Osteocyte (in vitro differentiated cells): ENCODE data around the gene PLEK. TPM values are rescaled to one million over a fixed set of nuclear protein-coding genes. Genes with fewer than 3 reads are reported as not detected.

Experiments used
- DNase-seq: peaks from one replicate; pipeline ENCODE4 v3.0.0; 2021; ENCODE audit warnings: mixed read lengths; ENCODE audit not compliant: unreplicated experiment; ENCODE audit errors: extremely low spot score
- H3K27ac Mint-ChIP-seq: one replicate; pipeline ENCODE4 v1.8.0; 2021; ENCODE audit warnings: mild to moderate bottlenecking, mixed read lengths; ENCODE audit not compliant: unreplicated experiment
- H3K27me3 Mint-ChIP-seq: one replicate; pipeline ENCODE4 v1.8.0; 2021; ENCODE audit warnings: mixed read lengths; ENCODE audit not compliant: unreplicated experiment
- H3K36me3 Mint-ChIP-seq: one replicate; pipeline ENCODE4 v1.8.0; 2021; ENCODE audit warnings: mixed read lengths; ENCODE audit not compliant: unreplicated experiment
- H3K4me1 Mint-ChIP-seq: one replicate; pipeline ENCODE4 v1.8.0; 2021; ENCODE audit warnings: mixed read lengths; ENCODE audit not compliant: unreplicated experiment
- H3K4me3 Mint-ChIP-seq: one replicate; pipeline ENCODE4 v1.8.0; 2021; ENCODE audit warnings: mild to moderate bottlenecking, moderate library complexity, mixed read lengths; ENCODE audit not compliant: unreplicated experiment
- H3K9me3 Mint-ChIP-seq: one replicate; pipeline ENCODE4 v1.8.0; 2021; ENCODE audit warnings: mixed read lengths; ENCODE audit not compliant: unreplicated experiment
- total RNA-seq: library from RNA; stranded (reverse); gene quantifications from 2 replicates; pipeline ENCODE4 v1.2.1, GENCODE V29; 2021
- TF ChIP-seq, protein P1 (sequence below): fragments of 200-600 bp; sonication (generic); IDR thresholded peaks from 2 replicates; pipeline ENCODE4 v1.5.0; 2021; ENCODE audit warnings: antibody characterized with exemption, mild to moderate bottlenecking, moderate library complexity

PLEK gene
- total RNA-seq, 1 donor from 2014 or later, result 0.19 TPM

GRCh38 chr2:68418419-68418818 lies 53.3 kb downstream of the PLEK start:
- TF ChIP-seq, protein P1, sequence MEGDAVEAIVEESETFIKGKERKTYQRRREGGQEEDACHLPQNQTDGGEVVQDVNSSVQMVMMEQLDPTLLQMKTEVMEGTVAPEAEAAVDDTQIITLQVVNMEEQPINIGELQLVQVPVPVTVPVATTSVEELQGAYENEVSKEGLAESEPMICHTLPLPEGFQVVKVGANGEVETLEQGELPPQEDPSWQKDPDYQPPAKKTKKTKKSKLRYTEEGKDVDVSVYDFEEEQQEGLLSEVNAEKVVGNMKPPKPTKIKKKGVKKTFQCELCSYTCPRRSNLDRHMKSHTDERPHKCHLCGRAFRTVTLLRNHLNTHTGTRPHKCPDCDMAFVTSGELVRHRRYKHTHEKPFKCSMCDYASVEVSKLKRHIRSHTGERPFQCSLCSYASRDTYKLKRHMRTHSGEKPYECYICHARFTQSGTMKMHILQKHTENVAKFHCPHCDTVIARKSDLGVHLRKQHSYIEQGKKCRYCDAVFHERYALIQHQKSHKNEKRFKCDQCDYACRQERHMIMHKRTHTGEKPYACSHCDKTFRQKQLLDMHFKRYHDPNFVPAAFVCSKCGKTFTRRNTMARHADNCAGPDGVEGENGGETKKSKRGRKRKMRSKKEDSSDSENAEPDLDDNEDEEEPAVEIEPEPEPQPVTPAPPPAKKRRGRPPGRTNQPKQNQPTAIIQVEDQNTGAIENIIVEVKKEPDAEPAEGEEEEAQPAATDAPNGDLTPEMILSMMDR, result no peak
- H3K36me3 Mint-ChIP-seq, result no peaks in the 10 kb centered on the region
- no peak overlapping the region for H3K4me3 Mint-ChIP-seq
- no peak for DNase-seq
- no peaks in the 10 kb centered on the region for H3K9me3 Mint-ChIP-seq
- H3K27ac Mint-ChIP-seq, result no peak overlapping the region
- no peaks in the 10 kb centered on the region for H3K4me1 Mint-ChIP-seq
- peaks cover 16% of the 10 kb centered on the region for H3K27me3 Mint-ChIP-seq

- H3K4me1 Mint-ChIP-seq, result no peaks in the 10 kb centered on the region
- H3K9me3 Mint-ChIP-seq, result no peaks in the 10 kb centered on the region
- peaks cover 16% of the 10 kb centered on the region for H3K27me3 Mint-ChIP-seq
- DNase-seq, result no peak
- TF ChIP-seq, protein P1, result no peak
- no peaks in the 10 kb centered on the region for H3K36me3 Mint-ChIP-seq
- no peak overlapping the region for H3K27ac Mint-ChIP-seq
- no peak overlapping the region for H3K4me3 Mint-ChIP-seq
Observed at GRCh38 chr2:68418855-68419254, 53.8 kb downstream of the PLEK start.

GRCh38 chr2:68420254-68420910 lies 55.3 kb downstream of the PLEK start:
- TF ChIP-seq, protein P1, result no peak
- no peaks in the 10 kb centered on the region for H3K4me1 Mint-ChIP-seq
- no peak overlapping the region for H3K4me3 Mint-ChIP-seq
- peaks cover 16% of the 10 kb centered on the region for H3K27me3 Mint-ChIP-seq
- DNase-seq, result no peak
- no peaks in the 10 kb centered on the region for H3K9me3 Mint-ChIP-seq
- H3K27ac Mint-ChIP-seq, result no peak overlapping the region
- no peaks in the 10 kb centered on the region for H3K36me3 Mint-ChIP-seq

DNA sequence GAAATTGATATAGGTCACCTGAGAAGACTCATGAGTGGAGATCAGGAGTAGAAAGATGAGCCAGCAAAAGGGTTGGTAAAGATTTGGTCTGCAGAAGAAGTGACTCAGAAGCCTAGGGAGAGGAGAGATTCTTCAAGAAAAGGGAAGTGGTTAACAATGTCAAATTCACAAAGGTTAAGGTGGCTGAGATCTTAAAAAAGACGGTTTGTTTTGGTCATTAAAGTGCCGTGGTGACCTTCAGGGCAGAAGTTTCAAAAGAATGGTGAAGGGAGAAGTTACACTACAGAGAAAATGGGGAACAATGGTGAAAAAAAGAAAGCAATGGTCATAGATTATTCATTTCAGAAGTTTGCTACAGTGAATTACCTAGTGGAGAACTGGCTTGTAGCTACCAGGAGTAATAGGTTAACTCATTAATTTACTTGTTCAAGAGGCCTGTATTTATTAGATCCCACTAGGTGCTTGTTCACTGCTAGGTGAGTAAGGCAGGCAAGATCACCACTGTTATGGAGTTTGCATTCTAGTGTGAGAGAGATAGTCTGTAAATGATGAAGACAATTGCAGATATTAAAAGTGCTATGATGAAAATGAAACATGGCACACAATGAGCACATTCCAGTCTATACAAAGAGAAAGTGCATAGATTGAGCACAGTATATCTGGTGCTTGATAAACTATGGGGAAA lies 59.0 kb downstream of the PLEK start:
- Mint-ChIP-seq H3K36me3 (no peaks in the 10 kb centered on the region), H3K4me1 (peaks cover 2% of the 10 kb centered on the region), H3K4me3 (no peak overlapping the region), H3K9me3 (no peaks in the 10 kb centered on the region), H3K27me3 (peaks cover 13% of the 10 kb centered on the region), H3K27ac (no peak overlapping the region)
- TF ChIP-seq, protein P1, result no peak
- no peak for DNase-seq

GRCh38 chr2:68425503-68425902 lies 60.4 kb downstream of the PLEK start:
- peaks cover 2% of the 10 kb centered on the region for H3K4me1 Mint-ChIP-seq
- no peaks in the 10 kb centered on the region for H3K9me3 Mint-ChIP-seq
- DNase-seq, result no peak
- TF ChIP-seq, protein P1, result no peak
- H3K27me3 Mint-ChIP-seq, result peaks cover 19% of the 10 kb centered on the region
- no peaks in the 10 kb centered on the region for H3K36me3 Mint-ChIP-seq
- no peak overlapping the region for H3K27ac Mint-ChIP-seq
- H3K4me3 Mint-ChIP-seq, result no peak overlapping the region
